Cardiac septum (tissue), 1 donor: ENCODE measurements around the gene TNFSF15. TPM values are rescaled to one million over a fixed set of nuclear protein-coding genes. Genes with fewer than 3 reads are reported as not detected.
A peak's percentile ranks its signal among the peaks of the same experiment; 100 is the strongest.
"Not testable (repeated sequence)": the region's sequence is repeated elsewhere in the genome, so short reads cannot be mapped to it uniquely, and the experiment has no call there.

Experiments
- DNase-seq: peaks from one replicate; pipeline ENCODE4 v3.0.0-alpha.2; 2020; ENCODE audit warnings: low spot score
- intact Hi-C: fragments of 100-400 bp; cut with DNase I; formaldehyde crosslinking; loops from one replicate; pipeline ENCODE4 v1.14.0; 2022
- total RNA-seq: library from RNA; stranded (reverse); fragmentation: NEBNext Ultra II Directional; extraction: Animal tissue kit (Norgen Biotek cat#: 25700); gene quantifications from one replicate; pipeline ENCODE4 v1.2.1, GENCODE V29; 2021
- donor health status: DM: no; HTN: no; CAD: no.

The TNFSF15 gene
- total RNA-seq, 1 donor from 2014 or later = 0.03 TPM

- DNase-seq = no peak
- intact Hi-C loops = no loop called here
Observed at GRCh38 chr9:114761523-114761922, 44.3 kb downstream of the TNFSF15 start.

- intact Hi-C loops = no loop called here
- DNase-seq = no peak
Observed at GRCh38 chr9:114759512-114760341, 46.1 kb downstream of the TNFSF15 start.

GRCh38 chr9:114757984-114758383 is 47.9 kb downstream of the TNFSF15 start:
- intact Hi-C loops = no loop called here

DNA sequence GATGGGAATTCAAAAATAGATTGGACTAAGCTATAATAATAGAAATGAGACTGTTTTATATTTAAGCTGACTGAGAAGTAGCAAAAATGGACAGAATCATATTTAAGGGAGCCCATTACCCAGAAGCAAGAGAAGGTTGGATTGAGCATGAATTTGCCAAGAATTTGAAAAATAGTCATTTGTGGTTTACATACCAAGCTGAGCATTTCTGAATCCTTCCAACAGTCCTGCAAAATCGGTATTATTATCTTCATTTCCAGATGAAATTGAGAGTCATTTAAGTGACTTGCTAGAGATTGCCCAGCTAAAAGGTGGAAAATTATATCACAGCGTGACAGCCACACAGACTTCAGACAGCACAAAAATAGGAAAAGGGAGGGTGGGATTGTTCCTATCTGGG is 48.4 kb downstream of the TNFSF15 start:
- intact Hi-C loops = no loop called here
- DNase-seq = no peak

More at GRCh38 chr9:114757984-114758383, 47.9 kb downstream of the TNFSF15 start:
- no peak for DNase-seq

GRCh38 chr9:114756920-114757319 is 48.9 kb downstream of the TNFSF15 start:
- no peak for DNase-seq
- intact Hi-C loops = no loop called here

DNA sequence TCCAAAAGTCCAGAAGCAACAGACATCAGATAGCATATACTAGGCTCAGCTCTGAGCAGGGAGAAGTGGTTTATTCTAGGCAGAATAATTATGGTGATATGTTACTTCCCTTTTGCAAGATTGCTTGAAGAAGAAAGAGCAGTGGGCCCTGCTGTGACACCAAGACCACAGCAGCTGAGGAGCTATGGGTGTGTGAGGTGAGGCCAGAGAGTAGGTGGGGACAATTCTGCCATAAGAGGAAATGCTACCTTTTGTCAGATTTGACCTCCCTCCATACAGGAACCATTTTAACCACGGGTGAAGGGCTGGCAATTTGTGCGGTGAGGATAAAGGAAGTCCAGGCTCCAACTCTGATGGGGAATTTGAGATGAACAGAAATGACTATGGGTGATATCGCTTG is 51.3 kb downstream of the TNFSF15 start:
- intact Hi-C loops = no loop called here
- DNase-seq = no peak

DNA sequence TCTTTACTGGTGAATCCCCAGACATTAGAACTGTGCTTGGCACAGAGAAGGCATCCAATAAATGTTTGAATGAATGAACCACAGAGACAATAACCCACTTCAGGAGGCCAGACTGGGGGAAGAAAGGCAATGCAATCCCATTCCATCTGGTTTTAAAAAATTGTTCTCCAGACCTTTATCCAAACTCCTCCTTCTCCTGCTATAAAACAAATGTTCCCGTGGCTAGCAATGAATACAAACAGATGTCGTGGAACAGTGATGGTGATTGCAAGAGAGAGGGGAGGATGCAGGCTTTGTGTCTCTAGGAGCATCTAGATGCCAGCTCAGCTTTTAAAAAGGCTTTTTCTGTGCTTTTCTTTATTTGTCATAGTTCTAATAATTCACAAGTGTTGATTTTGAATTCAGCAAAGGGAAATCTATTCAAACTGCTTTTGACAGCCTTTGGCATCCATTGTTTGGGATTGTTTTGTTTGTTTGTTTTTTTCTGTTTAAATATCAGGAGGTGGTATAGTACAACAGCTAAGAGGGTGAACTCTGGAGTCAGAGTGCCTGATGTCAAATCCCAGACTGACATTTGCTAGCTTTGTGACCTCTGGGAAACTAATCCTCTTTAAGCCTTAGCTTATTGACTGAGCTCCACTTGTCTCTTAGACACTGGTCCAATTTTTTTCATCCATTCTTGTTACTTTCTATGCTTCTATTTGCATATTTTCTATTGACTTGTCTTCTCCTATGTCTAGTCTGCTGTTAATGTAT is 59.1 kb downstream of the TNFSF15 start:
- no peak for DNase-seq
- intact Hi-C loops = no loop called here

GRCh38 chr9:114745879-114746550 is 59.8 kb downstream of the TNFSF15 start:
- intact Hi-C loops = no loop called here
- no peak for DNase-seq

DNA sequence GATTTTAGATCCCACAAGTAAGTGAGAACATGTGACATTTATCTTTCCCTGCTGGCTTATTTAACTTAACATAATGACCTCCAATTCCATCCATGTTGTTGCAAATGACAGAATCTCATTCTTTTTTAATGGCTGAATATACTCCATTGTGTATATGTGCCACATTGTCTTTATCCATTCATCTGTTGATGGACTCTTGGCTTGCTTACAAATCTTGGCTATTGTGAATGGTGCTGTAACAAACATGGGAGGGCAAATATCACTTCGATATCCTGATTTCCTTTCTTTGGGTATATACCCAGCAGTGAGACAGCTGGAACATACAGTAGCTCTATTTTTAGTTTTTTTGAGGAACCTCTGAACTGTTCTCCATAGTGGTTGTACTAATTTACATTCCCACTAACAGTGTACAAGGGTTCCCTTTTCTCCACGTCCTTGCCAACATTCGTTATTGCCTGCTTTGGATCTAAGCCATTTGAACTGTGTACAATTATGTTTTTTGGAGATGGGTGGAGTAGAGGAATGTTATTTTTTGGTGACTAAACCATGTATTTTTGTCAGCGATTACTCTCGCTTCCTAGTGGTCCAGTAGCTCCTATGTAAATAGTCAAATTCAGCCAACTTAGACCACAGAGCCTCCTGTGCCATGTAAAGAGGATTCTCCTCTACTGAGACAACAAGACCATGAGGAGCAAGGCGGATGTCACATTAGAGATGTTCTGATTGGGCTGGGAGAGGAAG is 60.6 kb downstream of the TNFSF15 start:
- intact Hi-C loops = no loop called here
- no peak for DNase-seq

- intact Hi-C loops = no loop called here
- DNase-seq = no peak
Observed at GRCh38 chr9:114743446-114743845, 62.4 kb downstream of the TNFSF15 start.

DNA sequence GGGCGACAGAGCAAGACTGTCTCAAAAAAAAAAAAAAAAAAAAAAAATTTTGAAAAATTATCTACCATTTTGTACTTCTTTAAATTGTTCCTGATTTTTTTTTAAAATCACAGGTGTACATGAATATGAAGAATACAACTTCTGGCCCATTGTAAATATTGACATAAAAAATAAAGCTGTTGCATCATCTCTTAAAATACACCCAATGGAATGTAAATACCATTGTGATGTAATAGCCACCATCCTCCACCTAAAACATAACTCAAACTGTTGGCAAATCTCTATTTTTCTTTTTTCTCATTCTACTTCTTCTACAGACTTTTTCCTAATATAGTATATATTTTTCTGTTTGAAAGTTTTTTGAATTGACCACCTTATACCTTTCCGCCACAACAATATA is 62.9 kb downstream of the TNFSF15 start:
- no peak for DNase-seq
- intact Hi-C loops = no loop called here

DNA sequence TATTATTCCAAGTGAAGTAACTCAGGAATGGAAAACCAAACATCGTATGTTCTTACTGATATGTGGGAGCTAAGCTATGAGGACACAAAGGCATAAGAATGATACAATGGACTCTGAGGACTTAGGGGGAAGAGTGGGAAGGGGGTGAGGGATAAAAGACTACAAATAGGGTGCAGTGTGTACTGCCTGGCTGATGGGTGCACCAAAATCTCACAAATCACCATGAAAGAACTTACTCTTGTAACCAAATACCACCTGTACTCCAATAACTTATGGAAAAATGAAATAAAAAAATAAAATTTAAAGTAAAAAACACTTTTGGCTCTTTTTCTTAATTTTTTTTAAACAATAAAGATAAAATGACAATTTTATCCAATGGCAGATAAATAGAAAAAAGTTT is 64.3 kb downstream of the TNFSF15 start:
- intact Hi-C loops = not testable (repeated sequence)

GRCh38 chr9:114738581-114739316 is 67.1 kb downstream of the TNFSF15 start:
- intact Hi-C loops = loop anchor here (5.0 kb wide), 2 partner anchors 174 to 274 kb away; no protein-coding TSS in a partner anchor
- peak; percentile 89 for DNase-seq

More for the DNA sequence above, 64.3 kb downstream of the TNFSF15 start:
- DNase-seq = not testable (repeated sequence)

DNA sequence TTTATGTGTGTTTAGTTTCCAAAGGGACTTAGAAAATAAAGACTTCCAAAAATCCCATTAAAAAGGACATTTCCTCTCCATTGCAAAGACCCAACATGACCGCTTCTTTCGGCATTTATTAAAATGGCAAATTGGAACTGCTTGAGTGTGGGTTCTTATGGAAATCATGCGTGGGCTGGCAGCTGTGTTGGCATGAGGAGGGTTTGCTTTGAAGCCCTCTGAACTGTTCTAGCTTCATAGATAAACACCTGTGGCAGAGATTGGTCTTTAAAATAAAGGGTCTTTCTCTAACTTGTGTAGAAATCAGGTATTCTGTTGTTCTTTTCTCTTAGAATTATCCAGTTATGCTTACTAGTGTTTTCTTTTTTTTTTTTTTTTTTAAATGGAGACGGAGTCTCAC is 68.0 kb downstream of the TNFSF15 start:
- no peak for DNase-seq

GRCh38 chr9:114737118-114737517 is 68.7 kb downstream of the TNFSF15 start:
- DNase-seq = no peak
- intact Hi-C loops = loop anchor here (5.0 kb wide), 2 partner anchors 175 to 275 kb away; no protein-coding TSS in a partner anchor

More for the DNA sequence above, 68.0 kb downstream of the TNFSF15 start:
- intact Hi-C loops = loop anchor here (5.0 kb wide), 2 partner anchors 174 to 274 kb away; no protein-coding TSS in a partner anchor

GRCh38 chr9:114735704-114736103 is 70.1 kb downstream of the TNFSF15 start:
- intact Hi-C loops = loop anchor here (5.0 kb wide), 2 partner anchors 177 to 277 kb away; no protein-coding TSS in a partner anchor

DNA sequence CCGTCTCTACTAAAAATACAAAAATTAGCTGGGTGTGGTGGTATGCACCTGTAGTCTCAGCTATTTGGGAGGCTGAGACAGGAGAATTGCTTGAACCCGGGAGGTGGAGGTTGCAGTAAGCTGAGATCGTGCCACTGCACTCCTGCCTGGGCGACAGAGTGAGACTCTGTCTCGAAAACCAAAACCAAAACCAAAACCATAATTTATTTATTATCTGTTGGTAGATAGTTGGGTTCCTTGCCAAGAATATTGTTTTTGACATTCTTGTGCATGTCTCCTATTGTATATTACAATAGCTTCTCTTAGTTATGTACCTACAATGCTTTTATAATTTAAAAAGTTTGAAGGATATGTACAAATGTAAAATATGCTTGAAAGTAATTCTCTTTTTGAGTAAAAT is 70.7 kb downstream of the TNFSF15 start:
- intact Hi-C loops = loop anchor here (5.0 kb wide), 2 partner anchors 177 to 277 kb away; no protein-coding TSS in a partner anchor
- DNase-seq = not testable (repeated sequence)

More at GRCh38 chr9:114735704-114736103, 70.1 kb downstream of the TNFSF15 start:
- no peak for DNase-seq
